ENCODE measurements around the gene BCLAF1. TPM values are rescaled to one million over a fixed set of nuclear protein-coding genes. Genes with fewer than 3 reads are reported as not detected.

BCLAF1 gene
- total and polyA plus RNA-seq, 9 of the 15 experiments (the other 6 are each of a cell fraction or from before 2014, with no cell fraction given): 65.4 to 286 (median 165) TPM

DNA sequence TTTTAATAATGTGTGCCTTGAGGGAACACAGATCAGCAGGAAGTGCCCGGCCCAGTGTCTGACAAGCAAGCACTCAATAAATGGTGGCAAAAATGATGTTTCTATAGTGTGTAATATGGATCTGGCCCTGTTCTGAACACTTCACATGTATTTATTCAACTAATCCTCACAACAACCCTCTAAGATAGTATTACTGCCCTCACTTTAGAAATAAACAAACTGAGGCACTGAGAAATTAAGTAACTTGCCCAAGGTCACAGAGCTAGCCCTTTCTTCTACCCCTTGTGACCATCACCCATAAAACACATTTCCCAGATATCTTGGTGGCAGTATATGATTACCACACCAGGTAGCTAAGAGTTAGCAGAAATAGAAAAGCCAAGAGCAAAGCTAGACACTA, 26.7 kb downstream of the BCLAF1 start:
- POLR2A ChIA-PET: interaction anchor here (0.9 to 2.6 kb wide), 7 partner anchors 8 to 25 kb away, joined by 3 to 19 read pairs (median 5); partner anchors contain the start of gene MTFR2
- H3K4me2 ChIP-seq (ENCODE audit: insufficient read depth, low read length): no peak overlapping the region
- in situ Hi-C loops (cut with MboI) (no loop called here), intact Hi-C loops (cut with micrococcal nuclease) (no loop called here)
- H3K9ac ChIP-seq (ENCODE audit: insufficient read depth in 1 of 2, low read depth in 2 of 2, low read length in 2 of 2): no peak overlapping the region
- FAIRE-seq (no peak), DNase-seq (ENCODE audit: extremely low read depth in 1 of 4, low spot score in 3 of 4) (no peak), ATAC-seq (no peak; the same call in 2 of the 3 replicates)
- peaks cover 53% of the 10 kb centered on the region for H3K79me2 ChIP-seq (ENCODE audit: control insufficient read depth, insufficient read depth, low read length)
- CTCF ChIA-PET (ENCODE audit: low intra/inter-chr PET ratio): no interaction called here
- no peaks in the 10 kb centered on the region for H3K27me3 ChIP-seq (ENCODE audit: control insufficient read depth in 2 of 2, insufficient read depth in 2 of 2, low read length in 2 of 2)
- WGBS (ENCODE audit: insufficient coverage, low coverage, missing lambda C conversion rate): 92% methylated on average over 1 of the region's 1 CpG
- no peaks in the 10 kb centered on the region for H3K9me1 ChIP-seq (ENCODE audit: control insufficient read depth, insufficient read depth, low read length)
- no peaks in the 10 kb centered on the region for H3K4me1 ChIP-seq (replicated peaks in 1 of 2; ENCODE audit: control insufficient read depth in 2 of 2, insufficient read depth in 2 of 2, low read length in 2 of 2)
- peaks cover 100% of the 10 kb centered on the region for H3K36me3 ChIP-seq (ENCODE audit: control insufficient read depth, insufficient read depth, low read length)
- BruUV-seq (replicated peaks): no TSS peak
- peaks cover 9% of the 10 kb centered on the region for H4K20me1 ChIP-seq (replicated peaks; ENCODE audit: control insufficient read depth, insufficient read depth, low read length)
- H3K27ac ChIP-seq (ENCODE audit: extremely low read depth, low read depth, low read length): no peak overlapping the region
- H2AFZ ChIP-seq (ENCODE audit: low read depth, low read length): no peak overlapping the region
- H3K4me3 ChIP-seq: no peak overlapping the region
- no peaks in the 10 kb centered on the region for H3K9me3 ChIP-seq (replicated peaks; ENCODE audit: control insufficient read depth, insufficient read depth, low read depth, low read length)
- TF ChIP-seq TEAD2 (tag; IDR thresholded peaks at IDR 0.05) (no peak), MTA3 (IDR thresholded peaks at IDR 0.05; ENCODE audit: borderline replicate concordance) (no peak), SMARCB1 (IDR thresholded peaks at IDR 0.05; ENCODE audit: insufficient read length, low read depth) (no peak), HSF4 (CRISPR knock-in tag; IDR thresholded peaks at IDR 0.05; ENCODE audit: borderline replicate concordance) (no peak), SOX6 (IDR thresholded peaks at IDR 0.05) (no peak), RCOR1 (IDR thresholded peaks at IDR 0.05; ENCODE audit: borderline replicate concordance in 1 of 2, low read depth in 2 of 2, low read length in 2 of 2) (no peak), FIP1L1 (IDR thresholded peaks at IDR 0.05; ENCODE audit: low read depth, low read length, poor library complexity, severe bottlenecking) (no peak), FOS (IDR thresholded peaks at IDR 0.05; ENCODE audit: extremely low read depth, insufficient read length) (no peak), FUS (optimal IDR thresholded peaks at IDR 0.05; ENCODE audit: low read depth, low read length) (no peak)
- TF ChIP-seq, protein P1, sequence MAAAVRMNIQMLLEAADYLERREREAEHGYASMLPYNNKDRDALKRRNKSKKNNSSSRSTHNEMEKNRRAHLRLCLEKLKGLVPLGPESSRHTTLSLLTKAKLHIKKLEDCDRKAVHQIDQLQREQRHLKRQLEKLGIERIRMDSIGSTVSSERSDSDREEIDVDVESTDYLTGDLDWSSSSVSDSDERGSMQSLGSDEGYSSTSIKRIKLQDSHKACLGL (CRISPR knock-in tag; IDR thresholded peaks at IDR 0.05; ENCODE audit: borderline replicate concordance, poor library complexity, severe bottlenecking): no peak
- TF ChIP-seq, protein P2, sequence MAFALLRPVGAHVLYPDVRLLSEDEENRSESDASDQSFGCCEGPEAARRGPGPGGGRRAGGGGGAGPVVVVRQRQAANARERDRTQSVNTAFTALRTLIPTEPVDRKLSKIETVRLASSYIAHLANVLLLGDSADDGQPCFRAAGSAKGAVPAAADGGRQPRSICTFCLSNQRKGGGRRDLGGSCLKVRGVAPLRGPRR (CRISPR knock-in tag; IDR thresholded peaks at IDR 0.05): no peak
- TF ChIP-seq, protein P3, sequence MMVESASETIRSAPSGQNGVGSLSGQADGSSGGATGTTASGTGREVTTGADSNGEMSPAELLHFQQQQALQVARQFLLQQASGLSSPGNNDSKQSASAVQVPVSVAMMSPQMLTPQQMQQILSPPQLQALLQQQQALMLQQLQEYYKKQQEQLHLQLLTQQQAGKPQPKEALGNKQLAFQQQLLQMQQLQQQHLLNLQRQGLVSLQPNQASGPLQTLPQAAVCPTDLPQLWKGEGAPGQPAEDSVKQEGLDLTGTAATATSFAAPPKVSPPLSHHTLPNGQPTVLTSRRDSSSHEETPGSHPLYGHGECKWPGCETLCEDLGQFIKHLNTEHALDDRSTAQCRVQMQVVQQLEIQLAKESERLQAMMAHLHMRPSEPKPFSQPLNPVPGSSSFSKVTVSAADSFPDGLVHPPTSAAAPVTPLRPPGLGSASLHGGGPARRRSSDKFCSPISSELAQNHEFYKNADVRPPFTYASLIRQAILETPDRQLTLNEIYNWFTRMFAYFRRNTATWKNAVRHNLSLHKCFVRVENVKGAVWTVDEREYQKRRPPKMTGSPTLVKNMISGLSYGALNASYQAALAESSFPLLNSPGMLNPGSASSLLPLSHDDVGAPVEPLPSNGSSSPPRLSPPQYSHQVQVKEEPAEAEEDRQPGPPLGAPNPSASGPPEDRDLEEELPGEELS (CRISPR knock-in tag; IDR thresholded peaks at IDR 0.05; ENCODE audit: borderline replicate concordance): no peak
- TF ChIP-seq, protein P4, sequence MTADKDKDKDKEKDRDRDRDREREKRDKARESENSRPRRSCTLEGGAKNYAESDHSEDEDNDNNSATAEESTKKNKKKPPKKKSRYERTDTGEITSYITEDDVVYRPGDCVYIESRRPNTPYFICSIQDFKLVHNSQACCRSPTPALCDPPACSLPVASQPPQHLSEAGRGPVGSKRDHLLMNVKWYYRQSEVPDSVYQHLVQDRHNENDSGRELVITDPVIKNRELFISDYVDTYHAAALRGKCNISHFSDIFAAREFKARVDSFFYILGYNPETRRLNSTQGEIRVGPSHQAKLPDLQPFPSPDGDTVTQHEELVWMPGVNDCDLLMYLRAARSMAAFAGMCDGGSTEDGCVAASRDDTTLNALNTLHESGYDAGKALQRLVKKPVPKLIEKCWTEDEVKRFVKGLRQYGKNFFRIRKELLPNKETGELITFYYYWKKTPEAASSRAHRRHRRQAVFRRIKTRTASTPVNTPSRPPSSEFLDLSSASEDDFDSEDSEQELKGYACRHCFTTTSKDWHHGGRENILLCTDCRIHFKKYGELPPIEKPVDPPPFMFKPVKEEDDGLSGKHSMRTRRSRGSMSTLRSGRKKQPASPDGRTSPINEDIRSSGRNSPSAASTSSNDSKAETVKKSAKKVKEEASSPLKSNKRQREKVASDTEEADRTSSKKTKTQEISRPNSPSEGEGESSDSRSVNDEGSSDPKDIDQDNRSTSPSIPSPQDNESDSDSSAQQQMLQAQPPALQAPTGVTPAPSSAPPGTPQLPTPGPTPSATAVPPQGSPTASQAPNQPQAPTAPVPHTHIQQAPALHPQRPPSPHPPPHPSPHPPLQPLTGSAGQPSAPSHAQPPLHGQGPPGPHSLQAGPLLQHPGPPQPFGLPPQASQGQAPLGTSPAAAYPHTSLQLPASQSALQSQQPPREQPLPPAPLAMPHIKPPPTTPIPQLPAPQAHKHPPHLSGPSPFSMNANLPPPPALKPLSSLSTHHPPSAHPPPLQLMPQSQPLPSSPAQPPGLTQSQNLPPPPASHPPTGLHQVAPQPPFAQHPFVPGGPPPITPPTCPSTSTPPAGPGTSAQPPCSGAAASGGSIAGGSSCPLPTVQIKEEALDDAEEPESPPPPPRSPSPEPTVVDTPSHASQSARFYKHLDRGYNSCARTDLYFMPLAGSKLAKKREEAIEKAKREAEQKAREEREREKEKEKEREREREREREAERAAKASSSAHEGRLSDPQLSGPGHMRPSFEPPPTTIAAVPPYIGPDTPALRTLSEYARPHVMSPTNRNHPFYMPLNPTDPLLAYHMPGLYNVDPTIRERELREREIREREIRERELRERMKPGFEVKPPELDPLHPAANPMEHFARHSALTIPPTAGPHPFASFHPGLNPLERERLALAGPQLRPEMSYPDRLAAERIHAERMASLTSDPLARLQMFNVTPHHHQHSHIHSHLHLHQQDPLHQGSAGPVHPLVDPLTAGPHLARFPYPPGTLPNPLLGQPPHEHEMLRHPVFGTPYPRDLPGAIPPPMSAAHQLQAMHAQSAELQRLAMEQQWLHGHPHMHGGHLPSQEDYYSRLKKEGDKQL (CRISPR knock-in tag; IDR thresholded peaks at IDR 0.05; ENCODE audit: borderline replicate concordance): no peak
